HepG2 (cell line): Measurements from ENCODE around the gene ZNF341. TPM values are rescaled to one million over a fixed set of nuclear protein-coding genes. Genes with fewer than 3 reads are reported as not detected.
A peak's percentile ranks its signal among the peaks of the same experiment; 100 is the strongest.

Experiments
- CEBPG ChIP-seq: IDR thresholded peaks from 2 replicates; pipeline ENCODE4 v1.6.1; 2016
- CHD4 ChIP-seq: fragments of 200-600 bp; sonication (generic); IDR thresholded peaks from 2 replicates; pipeline ENCODE4 v1.7.0; 2017; ENCODE audit warnings: mild to moderate bottlenecking, low read length, borderline replicate concordance
- KMT2A ChIP-seq: sonication (generic); formaldehyde crosslinking; IDR thresholded peaks from 2 replicates; pipeline ENCODE4 v1.4.0; 2020; ENCODE audit warnings: missing genetic modification reagents
- MBD4 ChIP-seq: IDR thresholded peaks from 2 replicates; pipeline ENCODE4 v1.6.1; 2012; ENCODE audit warnings: low read length, inconsistent platforms, borderline replicate concordance
- PBX2 ChIP-seq: IDR thresholded peaks from 2 replicates; pipeline ENCODE4 v1.6.1; 2016; ENCODE audit warnings: control low read depth
- PHF8 ChIP-seq: sonication (generic); formaldehyde crosslinking; IDR thresholded peaks from 2 replicates; pipeline ENCODE4 v1.5.0; 2020; ENCODE audit warnings: missing genetic modification reagents
- SAP130 ChIP-seq: IDR thresholded peaks from 2 replicates; pipeline ENCODE4 v1.6.1; 2016; ENCODE audit warnings: low read depth
- SRY ChIP-seq: sonication (generic); formaldehyde crosslinking; IDR thresholded peaks from 2 replicates; pipeline ENCODE4 v1.8.0; 2022; ENCODE audit warnings: mild to moderate bottlenecking, missing genetic modification reagents
- STAG1 ChIP-seq: sonication (generic); formaldehyde crosslinking; IDR thresholded peaks from 2 replicates; pipeline ENCODE4 v1.4.0; 2020; ENCODE audit warnings: missing genetic modification reagents
- ZNF121 ChIP-seq: sonication (generic); formaldehyde crosslinking; IDR thresholded peaks from 2 replicates; pipeline ENCODE4 v1.5.0; 2020; ENCODE audit warnings: mild to moderate bottlenecking, missing genetic modification reagents
- ZNF274 ChIP-seq: sonication (generic); formaldehyde crosslinking; IDR thresholded peaks from 2 replicates; pipeline ENCODE4 v1.5.1; 2020; ENCODE audit warnings: mild to moderate bottlenecking, missing genetic modification reagents
- ZNF75D ChIP-seq: sonication (generic); formaldehyde crosslinking; IDR thresholded peaks from 2 replicates; pipeline ENCODE4 v1.8.1; 2023; ENCODE audit warnings: missing genetic modification reagents, mild to moderate bottlenecking, borderline replicate concordance
- ZNF761 ChIP-seq: sonication (generic); formaldehyde crosslinking; conservative IDR thresholded peaks from 2 replicates; pipeline ENCODE4 v1.4.0; 2020; ENCODE audit warnings: mild to moderate bottlenecking, missing genetic modification reagents
- ZNF839 ChIP-seq: sonication (generic); formaldehyde crosslinking; IDR thresholded peaks from 2 replicates; pipeline ENCODE4 v1.4.0; 2020; ENCODE audit warnings: missing genetic modification reagents, mild to moderate bottlenecking, borderline replicate concordance
- polyA plus RNA-seq, 8 experiments: library from polyadenylated mRNA; depleted of rRNA in 3 of 8; stranded (reverse) in 7 of 8; unstranded in 1 of 8; fragments of >200 nt; fragmentation: Illumina TruSeq in 4 of 8; extraction: Trizol in 4 of 8; gene quantifications; 2 replicates each; pipeline versions ENCODE4 v1.2.1 to v1.2.3, GENCODE V29; 2011 to 2016; ENCODE audit warnings: low read depth in 4 of 8, missing spikeins in 1 of 8, mixed read lengths in 1 of 8; ENCODE audit not compliant: insufficient read depth in 1 of 8
- total RNA-seq, 5 experiments: library from RNA; depleted of rRNA; stranded (reverse); fragments of >200 nt; fragmentation: Illumina TruSeq; extraction: Trizol; gene quantifications; 2 replicates each; pipeline ENCODE4 v1.2.3, GENCODE V29; 2016; ENCODE audit warnings: low read depth in 1 of 5
- TF ChIP-seq, protein P1 (sequence below), 2 experiments: sonication (generic) in 1 of 2; formaldehyde crosslinking in 1 of 2; IDR thresholded peaks; 2 replicates each; pipeline versions ENCODE4 v1.5.1 to v1.6.1; 2011 to 2020; ENCODE audit warnings: borderline replicate concordance in 1 of 2, low read depth in 1 of 2, low read length in 1 of 2, mild to moderate bottlenecking in 1 of 2, missing genetic modification reagents in 1 of 2, moderate library complexity in 1 of 2
- TF ChIP-seq, protein P2 (sequence below): conservative IDR thresholded peaks from 2 replicates; pipeline ENCODE4 v1.6.1; 2018; ENCODE audit warnings: missing genetic modification reagents
- TF ChIP-seq, protein P3 (sequence below): sonication (generic); formaldehyde crosslinking; IDR thresholded peaks from 2 replicates; pipeline ENCODE4 v1.5.0; 2020; ENCODE audit warnings: mild to moderate bottlenecking, missing genetic modification reagents
- TF ChIP-seq, protein P4 (sequence below): sonication (generic); formaldehyde crosslinking; IDR thresholded peaks from 2 replicates; pipeline ENCODE4 v1.5.0; 2020; ENCODE audit warnings: missing genetic modification reagents
- TF ChIP-seq, protein P5 (sequence below): sonication (generic); formaldehyde crosslinking; IDR thresholded peaks from 2 replicates; pipeline ENCODE4 v1.8.0; 2022; ENCODE audit warnings: mild to moderate bottlenecking, missing genetic modification reagents, moderate library complexity
- TF ChIP-seq, protein P6 (sequence below): sonication (generic); formaldehyde crosslinking; IDR thresholded peaks from 2 replicates; pipeline ENCODE4 v1.5.1; 2020; ENCODE audit warnings: missing genetic modification reagents, mild to moderate bottlenecking, borderline replicate concordance

The ZNF341 gene
- total and polyA plus RNA-seq, 2 of the 13 experiments (the other 11 are each of a cell fraction or from before 2014, with no cell fraction given): 1.1 to 2.2 TPM

DNA sequence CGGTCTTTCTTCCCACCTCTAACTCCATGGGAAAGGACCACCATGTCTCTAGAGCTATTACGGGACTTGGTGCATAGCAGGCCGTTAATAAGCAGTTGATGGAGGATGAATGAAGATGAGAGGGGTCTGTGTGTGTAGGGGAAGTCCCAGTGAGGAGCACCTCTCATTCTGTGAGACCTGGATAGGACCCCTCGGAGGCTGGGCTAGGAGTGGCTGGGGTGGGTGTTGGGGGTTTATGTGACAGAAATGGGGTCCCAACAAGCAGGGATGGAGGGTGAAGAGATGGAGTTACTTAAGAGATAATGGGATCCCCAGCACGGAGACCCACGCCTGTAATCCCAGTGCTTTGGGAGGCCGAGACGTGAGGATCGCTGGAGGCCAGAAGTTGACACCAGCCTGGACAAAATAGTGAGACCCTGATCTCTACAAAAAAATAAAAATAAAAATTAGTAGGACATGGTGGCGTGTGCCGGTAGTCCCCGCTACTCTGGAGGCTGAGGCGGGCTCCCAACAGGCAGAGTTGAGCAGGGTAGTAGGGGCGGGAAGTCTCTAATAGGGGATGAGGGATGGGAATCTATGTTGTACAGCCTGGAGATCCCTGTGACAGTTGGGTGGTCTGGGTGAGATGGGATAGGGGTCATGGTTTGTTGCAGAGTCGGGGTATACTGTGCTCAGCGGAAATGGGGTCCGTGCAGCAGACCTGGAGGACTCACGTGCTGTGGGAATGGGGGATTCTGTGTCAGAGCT lies 677 bp upstream of the ZNF341 start (continued):
- TF ChIP-seq, protein P1, sequence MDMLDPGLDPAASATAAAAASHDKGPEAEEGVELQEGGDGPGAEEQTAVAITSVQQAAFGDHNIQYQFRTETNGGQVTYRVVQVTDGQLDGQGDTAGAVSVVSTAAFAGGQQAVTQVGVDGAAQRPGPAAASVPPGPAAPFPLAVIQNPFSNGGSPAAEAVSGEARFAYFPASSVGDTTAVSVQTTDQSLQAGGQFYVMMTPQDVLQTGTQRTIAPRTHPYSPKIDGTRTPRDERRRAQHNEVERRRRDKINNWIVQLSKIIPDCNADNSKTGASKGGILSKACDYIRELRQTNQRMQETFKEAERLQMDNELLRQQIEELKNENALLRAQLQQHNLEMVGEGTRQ (IDR thresholded peaks at IDR 0.05; ENCODE audit: low read depth, low read length): no peak
- TF ChIP-seq, protein P1 (CRISPR knock-in tag; IDR thresholded peaks at IDR 0.05; ENCODE audit: borderline replicate concordance): no peak
- TF ChIP-seq PBX2 (CRISPR knock-in tag): no peak
- no peak for TF ChIP-seq SRY (CRISPR knock-in tag)
- no peak for TF ChIP-seq MBD4
- TF ChIP-seq ZNF274 (CRISPR knock-in tag): peak; percentile 75
- TF ChIP-seq, protein P2, sequence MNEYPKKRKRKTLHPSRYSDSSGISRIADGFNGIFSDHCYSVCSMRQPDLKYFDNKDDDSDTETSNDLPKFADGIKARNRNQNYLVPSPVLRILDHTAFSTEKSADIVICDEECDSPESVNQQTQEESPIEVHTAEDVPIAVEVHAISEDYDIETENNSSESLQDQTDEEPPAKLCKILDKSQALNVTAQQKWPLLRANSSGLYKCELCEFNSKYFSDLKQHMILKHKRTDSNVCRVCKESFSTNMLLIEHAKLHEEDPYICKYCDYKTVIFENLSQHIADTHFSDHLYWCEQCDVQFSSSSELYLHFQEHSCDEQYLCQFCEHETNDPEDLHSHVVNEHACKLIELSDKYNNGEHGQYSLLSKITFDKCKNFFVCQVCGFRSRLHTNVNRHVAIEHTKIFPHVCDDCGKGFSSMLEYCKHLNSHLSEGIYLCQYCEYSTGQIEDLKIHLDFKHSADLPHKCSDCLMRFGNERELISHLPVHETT (CRISPR knock-in tag): no peak
- no peak for TF ChIP-seq CHD4
- no peak for TF ChIP-seq SAP130 (CRISPR knock-in tag)
- TF ChIP-seq, protein P3, sequence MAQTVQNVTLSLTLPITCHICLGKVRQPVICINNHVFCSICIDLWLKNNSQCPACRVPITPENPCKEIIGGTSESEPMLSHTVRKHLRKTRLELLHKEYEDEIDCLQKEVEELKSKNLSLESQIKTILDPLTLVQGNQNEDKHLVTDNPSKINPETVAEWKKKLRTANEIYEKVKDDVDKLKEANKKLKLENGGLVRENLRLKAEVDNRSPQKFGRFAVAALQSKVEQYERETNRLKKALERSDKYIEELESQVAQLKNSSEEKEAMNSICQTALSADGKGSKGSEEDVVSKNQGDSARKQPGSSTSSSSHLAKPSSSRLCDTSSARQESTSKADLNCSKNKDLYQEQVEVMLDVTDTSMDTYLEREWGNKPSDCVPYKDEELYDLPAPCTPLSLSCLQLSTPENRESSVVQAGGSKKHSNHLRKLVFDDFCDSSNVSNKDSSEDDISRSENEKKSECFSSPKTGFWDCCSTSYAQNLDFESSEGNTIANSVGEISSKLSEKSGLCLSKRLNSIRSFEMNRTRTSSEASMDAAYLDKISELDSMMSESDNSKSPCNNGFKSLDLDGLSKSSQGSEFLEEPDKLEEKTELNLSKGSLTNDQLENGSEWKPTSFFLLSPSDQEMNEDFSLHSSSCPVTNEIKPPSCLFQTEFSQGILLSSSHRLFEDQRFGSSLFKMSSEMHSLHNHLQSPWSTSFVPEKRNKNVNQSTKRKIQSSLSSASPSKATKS (CRISPR knock-in tag): no peak
- TF ChIP-seq, protein P4, sequence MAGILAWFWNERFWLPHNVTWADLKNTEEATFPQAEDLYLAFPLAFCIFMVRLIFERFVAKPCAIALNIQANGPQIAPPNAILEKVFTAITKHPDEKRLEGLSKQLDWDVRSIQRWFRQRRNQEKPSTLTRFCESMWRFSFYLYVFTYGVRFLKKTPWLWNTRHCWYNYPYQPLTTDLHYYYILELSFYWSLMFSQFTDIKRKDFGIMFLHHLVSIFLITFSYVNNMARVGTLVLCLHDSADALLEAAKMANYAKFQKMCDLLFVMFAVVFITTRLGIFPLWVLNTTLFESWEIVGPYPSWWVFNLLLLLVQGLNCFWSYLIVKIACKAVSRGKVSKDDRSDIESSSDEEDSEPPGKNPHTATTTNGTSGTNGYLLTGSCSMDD (CRISPR knock-in tag): no peak
- TF ChIP-seq ZNF839 (CRISPR knock-in tag): peak; percentile 86; the same call in 1 of the 2 replicates
- TF ChIP-seq STAG1 (CRISPR knock-in tag): no peak
- TF ChIP-seq PHF8 (CRISPR knock-in tag): no peak
- no peak for TF ChIP-seq ZNF75D (CRISPR knock-in tag)
- TF ChIP-seq ZNF761 (CRISPR knock-in tag): no peak
- no peak for TF ChIP-seq KMT2A
- peak; percentile 61; the same call in 1 of the 2 replicates for TF ChIP-seq ZNF121 (CRISPR knock-in tag)
- no peak for TF ChIP-seq CEBPG
- TF ChIP-seq, protein P5, sequence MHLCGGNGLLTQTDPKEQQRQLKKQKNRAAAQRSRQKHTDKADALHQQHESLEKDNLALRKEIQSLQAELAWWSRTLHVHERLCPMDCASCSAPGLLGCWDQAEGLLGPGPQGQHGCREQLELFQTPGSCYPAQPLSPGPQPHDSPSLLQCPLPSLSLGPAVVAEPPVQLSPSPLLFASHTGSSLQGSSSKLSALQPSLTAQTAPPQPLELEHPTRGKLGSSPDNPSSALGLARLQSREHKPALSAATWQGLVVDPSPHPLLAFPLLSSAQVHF (CRISPR knock-in tag): peak; percentile 36; the same call in 1 of the 2 replicates
- TF ChIP-seq, protein P6, sequence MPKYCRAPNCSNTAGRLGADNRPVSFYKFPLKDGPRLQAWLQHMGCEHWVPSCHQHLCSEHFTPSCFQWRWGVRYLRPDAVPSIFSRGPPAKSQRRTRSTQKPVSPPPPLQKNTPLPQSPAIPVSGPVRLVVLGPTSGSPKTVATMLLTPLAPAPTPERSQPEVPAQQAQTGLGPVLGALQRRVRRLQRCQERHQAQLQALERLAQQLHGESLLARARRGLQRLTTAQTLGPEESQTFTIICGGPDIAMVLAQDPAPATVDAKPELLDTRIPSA: no peak
